IPS DF 6.9 (cell line): ENCODE measurements around the gene PLA1A.

ENCODE experiments used
- DNase-seq: peaks from one replicate; pipeline ENCODE4 v3.0.0-alpha.2; 2013; ENCODE audit warnings: low read depth, low spot score
- H3K27ac ChIP-seq: one replicate; pipeline ENCODE4 v1.5.1; 2013; ENCODE audit warnings: low read length, control low read depth
- H3K27me3 ChIP-seq: 2 replicates; pipeline ENCODE4 v1.6.1; 2013; ENCODE audit warnings: mild to moderate bottlenecking, low read length; ENCODE audit not compliant: control insufficient read depth, insufficient read depth
- H3K36me3 ChIP-seq: 2 replicates; pipeline ENCODE4 v1.6.1; 2013; ENCODE audit warnings: low read length; ENCODE audit not compliant: control insufficient read depth, insufficient read depth
- H3K4me1 ChIP-seq: 2 replicates; pipeline ENCODE4 v1.6.1; 2013; ENCODE audit warnings: low read length; ENCODE audit not compliant: control insufficient read depth, insufficient read depth
- H3K4me3 ChIP-seq: 2 replicates; pipeline ENCODE4 v1.5.1; 2013; ENCODE audit warnings: mild to moderate bottlenecking, low read length
- H3K9me3 ChIP-seq: 2 replicates; pipeline ENCODE4 v1.6.1; 2013; ENCODE audit warnings: low read length, inconsistent platforms; ENCODE audit not compliant: control insufficient read depth, insufficient read depth
- WGBS: extraction: QIAGEN DNeasy Blood & Tissue Kit; methylation state at CpG from one replicate; pipeline ENCODE4 v1.1.7; 2013; ENCODE audit warnings: mixed read lengths, missing lambda C conversion rate; ENCODE audit not compliant: insufficient read length, insufficient coverage; 5-methylcytosine and 5-hydroxymethylcytosine counted together

Gene PLA1A

GRCh38 chr3:119647171-119647570 lies 49.5 kb downstream of the PLA1A start:
- no peaks in the 10 kb centered on the region for H3K4me1 ChIP-seq
- no peak for DNase-seq
- no peaks in the 10 kb centered on the region for H3K27me3 ChIP-seq
- no peaks in the 10 kb centered on the region for H3K9me3 ChIP-seq
- H3K36me3 ChIP-seq: no peaks in the 10 kb centered on the region
- no CpG with 5 or more reads among the region's 2 CpGs for WGBS
- H3K27ac ChIP-seq: no peak overlapping the region
- H3K4me3 ChIP-seq: no peak overlapping the region

GRCh38 chr3:119647843-119648575 lies 50.3 kb downstream of the PLA1A start:
- Histone ChIP-seq H3K4me3 (no peak overlapping the region), H3K27ac (no peak overlapping the region), H3K27me3 (no peaks in the 10 kb centered on the region), H3K9me3 (no peaks in the 10 kb centered on the region), H3K36me3 (no peaks in the 10 kb centered on the region), H3K4me1 (no peaks in the 10 kb centered on the region)
- no CpG with 5 or more reads among the region's 12 CpGs for WGBS
- no peak for DNase-seq

- no peak for DNase-seq
- 100% methylated on average over 1 of the region's 3 CpGs for WGBS
- H3K4me1 ChIP-seq: no peaks in the 10 kb centered on the region
Measured at GRCh38 chr3:119649761-119650160, 52.1 kb downstream of the PLA1A start.

GRCh38 chr3:119652306-119653033 lies 54.8 kb downstream of the PLA1A start:
- no CpG with 5 or more reads among the region's 7 CpGs for WGBS
- Histone ChIP-seq H3K27ac (no peak overlapping the region), H3K4me1 (no peaks in the 10 kb centered on the region), H3K9me3 (no peaks in the 10 kb centered on the region), H3K4me3 (no peak overlapping the region), H3K27me3 (no peaks in the 10 kb centered on the region), H3K36me3 (no peaks in the 10 kb centered on the region)
- DNase-seq: no peak

More at GRCh38 chr3:119649761-119650160, 52.1 kb downstream of the PLA1A start:
- no peak overlapping the region for H3K27ac ChIP-seq
- no peak overlapping the region for H3K4me3 ChIP-seq
- no peaks in the 10 kb centered on the region for H3K36me3 ChIP-seq
- H3K9me3 ChIP-seq: no peaks in the 10 kb centered on the region
- no peaks in the 10 kb centered on the region for H3K27me3 ChIP-seq

- no peaks in the 10 kb centered on the region for H3K9me3 ChIP-seq
- H3K4me1 ChIP-seq: no peaks in the 10 kb centered on the region
- H3K4me3 ChIP-seq: no peak overlapping the region
- no peaks in the 10 kb centered on the region for H3K36me3 ChIP-seq
- no peaks in the 10 kb centered on the region for H3K27me3 ChIP-seq
- H3K27ac ChIP-seq: no peak overlapping the region
- no peak for DNase-seq
- no CpG with 5 or more reads among the region's 2 CpGs for WGBS
Measured at GRCh38 chr3:119653876-119654275, 56.2 kb downstream of the PLA1A start.

- Histone ChIP-seq H3K9me3 (no peaks in the 10 kb centered on the region), H3K4me1 (no peaks in the 10 kb centered on the region), H3K36me3 (no peaks in the 10 kb centered on the region), H3K27me3 (no peaks in the 10 kb centered on the region), H3K4me3 (no peak overlapping the region), H3K27ac (no peak overlapping the region)
- no peak for DNase-seq
- 100% methylated on average over 2 of the region's 4 CpGs for WGBS
Measured at GRCh38 chr3:119657887-119658702, 60.4 kb downstream of the PLA1A start.

- no peak overlapping the region for H3K27ac ChIP-seq
Measured at GRCh38 chr3:119658994-119659393, 61.3 kb downstream of the PLA1A start.

GRCh38 chr3:119659606-119660291 lies 62.1 kb downstream of the PLA1A start:
- DNase-seq: no peak
- Histone ChIP-seq H3K36me3 (no peaks in the 10 kb centered on the region), H3K9me3 (no peaks in the 10 kb centered on the region), H3K27ac (no peak overlapping the region), H3K4me3 (no peak overlapping the region), H3K27me3 (no peaks in the 10 kb centered on the region), H3K4me1 (no peaks in the 10 kb centered on the region)
- no CpG with 5 or more reads among the region's 9 CpGs for WGBS

More at GRCh38 chr3:119658994-119659393, 61.3 kb downstream of the PLA1A start:
- H3K4me1 ChIP-seq: no peaks in the 10 kb centered on the region
- H3K27me3 ChIP-seq: no peaks in the 10 kb centered on the region
- DNase-seq: no peak
- no CpG with 5 or more reads among the region's 2 CpGs for WGBS
- no peaks in the 10 kb centered on the region for H3K36me3 ChIP-seq
- no peaks in the 10 kb centered on the region for H3K9me3 ChIP-seq
- H3K4me3 ChIP-seq: no peak overlapping the region

GRCh38 chr3:119660474-119661440 lies 63.1 kb downstream of the PLA1A start, which contains the start of gene POPDC2:
Gene POPDC2 (minus strand): TSS chr3:119660589. CDS start chr3:119660423, 166 bp downstream.
- no peaks in the 10 kb centered on the region for H3K27me3 ChIP-seq
- H3K4me1 ChIP-seq: no peaks in the 10 kb centered on the region
- WGBS: no CpG with 5 or more reads among the region's 9 CpGs
- H3K9me3 ChIP-seq: no peaks in the 10 kb centered on the region
- no peak within 1 kb of the TSS for H3K4me3 ChIP-seq
- H3K27ac ChIP-seq: no peak within 1 kb of the TSS
- DNase-seq: no peak
- no peaks in the 10 kb centered on the region for H3K36me3 ChIP-seq
